ENCODE data around the gene SPINK2.

The SPINK2 gene

GRCh38 chr4:56821381-56822243, at the start of gene SPINK2:
TSS of gene SPINK2 (minus strand) at chr4:56821701. CDS start at chr4:56821662, 39 bp downstream.
- DNase-seq = peak; percentile 45

GRCh38 chr4:56870946-56871345, 49.4 kb upstream of the SPINK2 start:
- peak; percentile 24 for DNase-seq

GRCh38 chr4:56863441-56864139, 42.1 kb upstream of the SPINK2 start:
- no peak for DNase-seq

GRCh38 chr4:56861360-56861759, 39.9 kb upstream of the SPINK2 start:
- DNase-seq = no peak

GRCh38 chr4:56860781-56861180, 39.3 kb upstream of the SPINK2 start:
- DNase-seq = no peak

GRCh38 chr4:56859841-56860240, 38.3 kb upstream of the SPINK2 start:
- no peak for DNase-seq

GRCh38 chr4:56857601-56858309, 36.3 kb upstream of the SPINK2 start:
- DNase-seq = no peak

GRCh38 chr4:56856656-56857055, 35.2 kb upstream of the SPINK2 start:
- no peak for DNase-seq

GRCh38 chr4:56850910-56851309, 29.4 kb upstream of the SPINK2 start:
- no peak for DNase-seq

GRCh38 chr4:56844802-56845580, 23.5 kb upstream of the SPINK2 start:
- DNase-seq = no peak

GRCh38 chr4:56843421-56843899, 22.0 kb upstream of the SPINK2 start:
- no peak for DNase-seq

GRCh38 chr4:56840559-56840958, 19.1 kb upstream of the SPINK2 start:
- DNase-seq = no peak

GRCh38 chr4:56828784-56829535, 7.5 kb upstream of the SPINK2 start:
- no peak for DNase-seq

GRCh38 chr4:56823933-56824600, 2.6 kb upstream of the SPINK2 start:
- DNase-seq = no peak

- DNase-seq = no peak
These were observed 2.7 kb downstream of the SPINK2 start for GRCh38 chr4:56818797-56819196.

GRCh38 chr4:56817840-56818491, 3.5 kb downstream of the SPINK2 start:
- DNase-seq = no peak

- no peak for DNase-seq
These were observed 14.8 kb downstream of the SPINK2 start for GRCh38 chr4:56806666-56807065.

- no peak for DNase-seq
These were observed 16.9 kb downstream of the SPINK2 start for GRCh38 chr4:56804551-56804950.

GRCh38 chr4:56803471-56803870, 18.0 kb downstream of the SPINK2 start:
- no peak for DNase-seq

All from NCI-H526 treated with DMSO at 0.1 percent for 48 hours (cell line).